Fibroblast of gingiva (primary cell): ENCODE measurements around the gene TCF19.
"Not testable (repeated sequence)": the region's sequence is repeated elsewhere in the genome, so short reads cannot be mapped to it uniquely, and the experiment has no call there.

Source experiments
- DNase-seq: peaks from one replicate; pipeline ENCODE4 v3.0.0-alpha.2; 2011; ENCODE audit warnings: low read depth

TCF19 gene

DNA sequence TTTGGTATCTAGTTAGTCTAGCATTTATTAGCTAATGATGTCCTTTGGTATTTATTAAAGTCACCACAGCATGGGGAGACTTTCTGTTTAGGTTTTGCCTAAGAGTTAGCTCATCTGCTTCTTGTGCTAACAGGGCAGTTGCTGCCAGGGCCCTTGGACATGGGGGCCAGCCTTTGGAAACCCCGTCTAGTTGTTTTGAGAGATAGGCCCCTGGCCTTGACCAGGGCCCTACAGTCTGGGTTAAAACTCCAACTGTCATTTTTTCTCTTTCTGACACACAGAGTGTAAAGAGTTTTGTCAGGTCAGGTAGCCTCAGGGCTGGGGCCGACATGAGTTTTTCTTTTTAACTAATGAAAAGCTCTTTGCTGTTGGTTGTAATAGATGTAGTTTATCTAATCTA, 24.9 kb downstream of the TCF19 start:
- DNase-seq: not testable (repeated sequence)

DNA sequence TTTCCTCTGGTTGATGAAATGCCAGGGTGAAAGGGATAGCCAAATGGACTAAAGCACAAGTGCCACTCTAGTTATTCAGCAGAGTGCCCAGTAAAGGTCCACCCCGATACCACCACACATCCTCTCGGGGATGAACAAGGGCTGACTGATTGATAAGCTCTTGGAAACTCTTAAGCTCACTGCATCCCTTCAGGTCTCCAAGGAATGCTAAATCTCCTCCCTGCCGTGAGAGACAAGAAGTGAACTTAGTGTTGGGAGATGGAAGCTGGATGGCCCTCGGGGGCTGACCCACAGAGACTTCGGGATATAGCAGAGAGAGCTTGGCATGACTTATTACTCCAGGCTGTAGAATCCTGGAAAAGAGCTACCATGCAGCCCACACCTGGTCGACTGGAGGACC, 25.5 kb downstream of the TCF19 start:
- not testable (repeated sequence) for DNase-seq

- not testable (repeated sequence) for DNase-seq
These were observed 27.3 kb downstream of the TCF19 start for GRCh38 chr6:31185695-31186051.

GRCh38 chr6:31186052-31186734, 27.8 kb downstream of the TCF19 start:
- DNase-seq: peak; percentile 27

- DNase-seq: no peak
These were observed 29.4 kb downstream of the TCF19 start for GRCh38 chr6:31187780-31188194.

- not testable (repeated sequence) for DNase-seq
These were observed 30.8 kb downstream of the TCF19 start for GRCh38 chr6:31189223-31189622.

GRCh38 chr6:31190488-31190887, 32.1 kb downstream of the TCF19 start:
- no peak for DNase-seq

DNA sequence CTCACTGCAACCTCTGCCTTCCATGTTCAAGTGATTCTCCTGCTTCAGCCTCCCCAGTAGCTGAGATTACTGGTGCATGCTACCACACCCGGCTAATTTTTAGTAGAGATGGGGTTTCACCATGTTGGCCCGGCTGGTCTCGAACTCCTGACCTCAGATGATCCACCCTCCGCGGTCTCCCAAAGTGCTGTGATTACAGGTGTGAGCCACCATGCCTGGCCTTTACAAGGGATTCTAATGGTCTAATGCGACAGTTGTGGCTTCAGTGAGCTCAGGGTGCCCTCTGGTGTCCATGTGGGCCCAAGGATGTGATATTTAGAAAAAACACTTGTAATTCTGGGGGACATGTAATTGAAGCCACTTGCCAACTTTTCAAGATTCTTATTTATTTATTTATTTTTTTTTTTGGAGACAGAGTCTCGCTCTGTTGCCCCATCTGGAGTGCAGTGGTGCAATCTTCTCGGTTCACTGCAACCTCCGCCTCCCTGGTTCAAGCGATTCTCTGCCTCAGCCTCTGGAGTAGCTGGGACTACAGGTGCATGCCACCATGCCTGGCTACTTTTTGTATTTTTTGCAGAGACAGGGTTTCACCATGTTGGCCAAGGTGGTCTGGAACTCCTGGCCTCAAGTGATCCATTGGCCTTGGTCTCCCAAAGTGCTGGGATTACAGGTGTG, 34.2 kb downstream of the TCF19 start:
- DNase-seq: peak; percentile 60

DNA sequence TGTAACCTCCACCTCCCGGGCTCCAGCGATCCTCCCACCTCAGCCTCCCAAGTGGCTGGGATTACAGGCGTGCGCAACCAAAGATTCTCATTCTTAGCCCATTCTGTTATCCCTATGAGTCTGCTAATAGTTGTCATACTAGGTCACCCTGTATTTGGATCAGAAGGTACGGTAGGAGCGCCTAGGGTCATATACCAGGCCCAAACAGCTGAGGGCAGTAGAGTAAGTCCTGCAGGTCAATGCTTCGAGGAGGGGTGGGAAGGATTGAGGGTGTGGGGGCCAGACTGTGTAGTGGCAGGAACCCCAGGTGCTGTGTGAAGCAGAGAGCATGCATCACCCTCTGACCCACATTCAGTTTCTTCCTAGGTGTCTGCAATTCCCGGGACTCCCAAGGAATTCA, 34.8 kb downstream of the TCF19 start:
- DNase-seq: no peak

- no peak for DNase-seq
These were observed 35.9 kb downstream of the TCF19 start for GRCh38 chr6:31194061-31194834.

- not testable (repeated sequence) for DNase-seq
These were observed 37.1 kb downstream of the TCF19 start for GRCh38 chr6:31195308-31195979.

DNA sequence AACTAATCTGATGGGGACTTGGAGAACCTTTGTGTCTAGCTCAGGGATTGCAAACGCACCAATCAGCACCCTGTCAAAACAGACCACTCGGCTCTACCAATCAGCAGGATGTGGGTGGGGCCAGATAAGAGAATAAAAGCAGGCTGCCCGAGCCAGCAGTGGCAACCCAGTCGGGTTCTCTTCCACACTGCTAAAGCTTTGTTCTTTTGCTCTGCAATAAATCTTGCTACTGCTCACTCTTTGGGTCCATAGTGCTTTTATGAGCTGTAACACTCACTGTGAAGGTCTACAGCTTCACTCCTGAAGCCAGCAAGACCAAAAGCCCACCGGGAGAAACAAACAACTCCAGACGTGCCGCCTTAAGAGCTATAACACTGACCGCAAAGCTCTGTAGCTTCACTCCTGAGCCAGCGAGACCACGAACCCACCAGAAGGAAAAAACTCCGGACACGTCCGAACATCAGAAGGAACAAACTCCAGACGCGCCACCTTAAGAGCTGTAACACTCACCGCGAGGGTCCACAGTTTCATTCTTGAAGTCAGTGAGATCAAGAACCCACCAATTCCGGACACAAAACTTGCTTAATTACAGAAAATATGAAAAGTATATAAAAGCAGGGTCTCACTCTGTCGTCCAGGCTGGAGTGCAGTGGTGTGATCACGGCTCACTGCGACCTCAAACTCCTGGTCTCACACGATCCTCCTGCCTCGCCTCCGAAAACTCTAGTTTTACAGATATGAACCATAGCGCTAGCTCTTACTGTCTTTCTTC, 38.0 kb downstream of the TCF19 start:
- not testable (repeated sequence) for DNase-seq

- DNase-seq: peak; percentile 73
These were observed 39.3 kb downstream of the TCF19 start for GRCh38 chr6:31197559-31198305.

DNA sequence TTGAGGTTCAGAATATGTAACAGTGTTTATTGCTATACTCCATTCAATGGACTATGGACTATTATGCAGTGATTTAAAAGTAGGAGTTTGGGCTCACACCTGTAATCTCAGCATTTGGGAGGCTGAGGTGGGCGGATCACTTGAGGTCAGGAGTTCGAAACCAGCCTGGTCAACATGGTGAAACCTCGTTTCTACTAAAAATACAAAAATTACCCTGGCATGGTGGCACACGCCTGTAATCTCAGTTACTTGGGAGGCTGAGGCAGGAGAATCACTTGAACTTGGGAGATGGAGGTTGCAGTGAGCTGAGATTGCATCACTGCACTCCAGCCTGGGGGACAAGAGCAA, 40.7 kb downstream of the TCF19 start:
- not testable (repeated sequence) for DNase-seq

DNA sequence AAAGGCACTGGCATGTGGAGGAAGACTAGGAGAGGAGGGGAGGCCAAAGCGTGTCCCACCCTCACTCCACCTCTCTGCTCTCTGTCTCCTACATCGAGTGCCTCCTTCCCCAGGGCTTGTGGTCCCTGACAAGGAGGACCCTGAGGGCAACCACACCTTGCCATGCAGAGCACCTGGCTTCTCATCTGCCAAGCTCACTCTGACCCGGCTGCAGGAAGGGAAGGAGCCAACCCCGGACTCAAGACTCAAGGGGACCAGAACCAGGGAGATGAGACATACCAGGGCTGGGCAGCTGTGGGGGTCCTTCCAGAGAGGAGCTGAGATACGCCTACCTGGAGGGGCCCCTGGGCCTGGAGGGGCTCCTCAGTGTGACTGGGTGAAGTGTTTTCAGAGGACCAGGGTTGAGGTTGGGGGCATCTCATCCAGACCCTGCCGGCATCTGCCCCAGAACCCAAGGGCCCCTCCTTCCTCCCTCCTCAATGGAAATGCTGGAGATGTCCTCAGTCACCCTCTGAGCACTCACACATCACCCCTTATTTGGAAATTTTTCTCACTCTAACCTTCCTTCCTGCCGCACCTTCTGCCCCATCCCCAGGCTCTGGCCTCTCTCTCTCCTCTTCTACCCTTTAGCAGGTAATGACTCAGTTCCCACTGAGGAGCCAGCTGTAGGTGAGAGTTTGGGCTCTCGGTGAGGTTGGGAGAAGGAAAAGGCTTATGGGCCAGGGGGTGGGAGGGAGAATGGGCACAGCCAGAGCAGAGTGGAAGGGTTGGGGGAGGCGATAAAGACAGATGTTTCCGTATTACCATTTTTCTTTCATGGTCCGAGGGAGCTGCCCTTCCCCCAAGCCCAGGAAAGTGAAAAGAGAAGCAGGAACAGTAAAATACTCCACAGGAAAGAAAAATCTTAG, 44.1 kb downstream of the TCF19 start:
- no peak for DNase-seq

DNA sequence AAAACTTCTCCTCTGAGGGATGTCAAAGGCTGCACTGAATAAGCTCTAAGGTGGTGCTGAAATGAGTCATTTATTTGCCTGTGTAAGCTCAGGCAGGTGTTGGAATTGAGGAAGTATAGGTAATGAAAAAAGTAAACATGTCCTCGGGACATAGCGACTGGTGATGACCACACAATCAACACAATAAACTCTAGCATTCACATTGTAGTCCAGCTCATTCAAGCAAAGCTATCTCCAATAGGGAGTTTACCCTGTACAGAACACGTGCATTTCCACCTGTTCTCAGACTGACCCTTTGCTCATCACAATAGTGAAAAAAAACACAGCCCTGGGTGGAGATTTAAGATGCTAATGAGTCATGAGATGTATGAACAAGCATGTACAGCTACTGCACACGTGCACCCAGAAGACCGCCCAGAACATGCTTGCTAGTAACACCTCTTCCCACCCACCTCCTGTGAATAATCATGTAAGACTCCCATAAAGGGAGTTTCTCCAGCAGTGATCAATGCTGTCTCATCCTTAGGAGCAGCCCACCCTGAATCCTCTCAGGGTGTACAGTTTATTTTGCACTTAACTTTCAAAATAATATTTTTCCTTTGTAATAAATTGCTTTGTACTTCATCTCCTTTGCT, 45.1 kb downstream of the TCF19 start:
- DNase-seq: no peak

GRCh38 chr6:31204751-31205145, 46.4 kb downstream of the TCF19 start:
- no peak for DNase-seq

DNA sequence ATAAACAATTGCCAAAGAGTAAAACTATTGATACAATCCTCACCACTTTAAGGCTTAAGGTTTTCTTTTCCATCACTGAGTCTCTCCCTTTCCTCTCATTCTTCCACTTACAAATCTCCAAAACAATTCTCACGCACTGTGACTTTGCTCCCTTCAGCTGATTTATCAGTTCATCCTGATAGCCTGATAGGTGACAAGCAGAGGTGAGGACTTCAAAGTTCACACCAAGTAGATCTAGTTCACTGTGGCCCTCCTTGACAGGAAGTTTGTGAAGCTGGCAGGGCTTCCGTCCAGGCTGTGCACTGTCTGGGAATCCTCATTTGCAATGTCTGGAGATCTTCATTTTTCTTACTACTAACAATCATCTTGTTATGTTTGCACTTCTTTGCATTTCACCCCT, 47.2 kb downstream of the TCF19 start:
- DNase-seq: no peak

- DNase-seq: no peak
These were observed 50.1 kb downstream of the TCF19 start for GRCh38 chr6:31208506-31208905.

GRCh38 chr6:31209137-31209536, 50.7 kb downstream of the TCF19 start:
- no peak for DNase-seq
